Hematopoietic multipotent progenitor cell (in vitro differentiated cells): ENCODE data around the gene EOMES. TPM values are rescaled to one million over a fixed set of nuclear protein-coding genes. Genes with fewer than 3 reads are reported as not detected.
"Not testable (repeated sequence)": the region's sequence is repeated elsewhere in the genome, so short reads cannot be mapped to it uniquely, and the experiment has no call there.

Source experiments
- DNase-seq, 3 donors: peaks; one replicate each; pipeline ENCODE4 v3.0.0-alpha.2; 2011 to 2015; ENCODE audit warnings: low read depth in 2 of 3, low spot score in 2 of 3
- total RNA-seq: library from RNA; depleted of rRNA; stranded (reverse); fragments of >200 nt; gene quantifications from one replicate; pipeline ENCODE4 v1.2.3, GENCODE V29; 2012

Gene EOMES
- under 0.01 TPM for total RNA-seq

- peak; percentile 54 to 59 (median 56) for DNase-seq
Observed at GRCh38 chr3:27721717-27722564, at the start of gene EOMES. Gene EOMES, minus strand, starts transcription at chr3:27722323. Its CDS starts 29 bp downstream, at chr3:27722294.

GRCh38 chr3:27770384-27770783 is 48.3 kb upstream of the EOMES start:
- DNase-seq, result not testable (repeated sequence)

- no peak for DNase-seq
Observed at GRCh38 chr3:27767000-27767399, 44.9 kb upstream of the EOMES start.

GRCh38 chr3:27758083-27758482 is 36.0 kb upstream of the EOMES start:
- no peak for DNase-seq

GRCh38 chr3:27756877-27757276 is 34.8 kb upstream of the EOMES start:
- DNase-seq, result no peak

- DNase-seq, result no peak
Observed at GRCh38 chr3:27752926-27753325, 30.8 kb upstream of the EOMES start.

- no peak for DNase-seq
Observed at GRCh38 chr3:27749643-27750042, 27.5 kb upstream of the EOMES start.

- DNase-seq, result no peak
Observed at GRCh38 chr3:27746838-27747237, 24.7 kb upstream of the EOMES start.

- DNase-seq, result no peak
Observed at GRCh38 chr3:27740854-27741253, 18.7 kb upstream of the EOMES start.

GRCh38 chr3:27737091-27737490 is 15.0 kb upstream of the EOMES start:
- DNase-seq, result no peak

- no peak for DNase-seq
Observed at GRCh38 chr3:27730774-27731659, 8.9 kb upstream of the EOMES start.

GRCh38 chr3:27729748-27730611 is 7.9 kb upstream of the EOMES start:
- DNase-seq, result no peak

- no peak for DNase-seq
Observed at GRCh38 chr3:27729325-27729724, 7.2 kb upstream of the EOMES start.

GRCh38 chr3:27728195-27729087 is 6.3 kb upstream of the EOMES start:
- no peak for DNase-seq

- DNase-seq, result no peak
Observed at GRCh38 chr3:27726240-27726639, 4.1 kb upstream of the EOMES start.

- DNase-seq, result no peak
Observed at GRCh38 chr3:27724459-27725197, 2.5 kb upstream of the EOMES start.

GRCh38 chr3:27723815-27724458 is 1.8 kb upstream of the EOMES start:
- no peak for DNase-seq

- DNase-seq, result no peak
Observed at GRCh38 chr3:27723456-27723814, 1.3 kb upstream of the EOMES start.
